GM21390 (cell line): ENCODE measurements around the gene TMEM108.

Source experiments
- ATAC-seq: cut with Tn5 transposase; IDR thresholded peaks from one replicate; pipeline ENCODE4 v1.9.1; 2021; ENCODE audit not compliant: unreplicated experiment

TMEM108 gene

DNA sequence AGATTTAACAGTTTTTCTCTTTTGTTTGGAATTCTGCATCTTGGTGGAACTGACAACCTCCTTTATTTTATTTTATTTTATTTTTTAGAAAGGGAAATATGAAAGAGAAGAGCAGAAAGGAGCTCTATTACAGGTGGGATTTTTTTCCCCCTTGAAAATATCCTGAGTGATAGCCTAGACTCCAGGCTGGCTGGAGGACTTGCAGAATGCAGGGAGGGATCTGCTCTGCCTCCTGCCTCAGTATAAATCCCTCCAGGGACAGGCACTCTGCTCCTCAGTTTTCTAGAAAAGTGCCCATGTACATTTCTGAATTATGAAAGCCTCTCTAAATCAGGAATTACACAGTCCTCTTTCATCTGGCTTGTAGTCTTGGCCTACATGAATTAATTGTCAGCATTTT, 173.7 kb downstream of the TMEM108 start:
- ATAC-seq: no peak

DNA sequence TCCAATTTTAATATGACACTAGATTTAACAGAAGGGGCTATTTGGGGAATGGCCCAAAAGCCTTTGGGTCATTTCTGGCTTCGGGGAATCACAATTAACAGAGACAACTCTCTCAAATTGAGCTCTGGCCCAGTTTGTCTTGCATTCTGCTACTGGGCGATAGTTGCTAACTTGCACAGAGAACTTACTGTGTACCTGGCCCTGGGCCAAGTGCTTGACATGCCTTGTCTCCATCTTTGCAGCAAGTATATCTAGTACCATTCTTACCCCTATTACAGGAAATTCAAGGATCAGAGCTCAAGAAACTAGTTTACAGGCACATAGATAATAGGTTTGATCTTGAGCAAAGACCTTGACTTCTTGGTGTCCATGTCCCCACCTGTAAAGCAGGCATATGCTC, 175.7 kb downstream of the TMEM108 start:
- no peak for ATAC-seq

DNA sequence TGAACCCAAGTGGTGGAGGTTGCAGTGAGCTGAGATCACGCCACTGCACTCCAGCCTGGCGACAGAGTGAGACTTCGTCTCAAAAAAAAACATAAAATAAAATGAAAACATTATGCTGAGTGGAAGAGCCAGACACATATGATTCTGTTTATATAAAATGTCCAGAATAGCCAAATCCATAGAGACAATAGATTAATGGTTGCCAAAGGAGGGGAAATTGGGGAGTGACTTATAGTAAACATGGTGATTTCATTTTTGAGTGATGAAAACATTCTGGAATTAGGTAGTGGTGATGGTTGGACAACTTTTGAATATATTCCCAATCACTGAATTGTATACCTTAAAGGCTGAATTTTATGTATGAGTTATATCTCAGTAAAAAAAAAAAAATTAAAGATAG, 189.6 kb downstream of the TMEM108 start:
- ATAC-seq: no peak

DNA sequence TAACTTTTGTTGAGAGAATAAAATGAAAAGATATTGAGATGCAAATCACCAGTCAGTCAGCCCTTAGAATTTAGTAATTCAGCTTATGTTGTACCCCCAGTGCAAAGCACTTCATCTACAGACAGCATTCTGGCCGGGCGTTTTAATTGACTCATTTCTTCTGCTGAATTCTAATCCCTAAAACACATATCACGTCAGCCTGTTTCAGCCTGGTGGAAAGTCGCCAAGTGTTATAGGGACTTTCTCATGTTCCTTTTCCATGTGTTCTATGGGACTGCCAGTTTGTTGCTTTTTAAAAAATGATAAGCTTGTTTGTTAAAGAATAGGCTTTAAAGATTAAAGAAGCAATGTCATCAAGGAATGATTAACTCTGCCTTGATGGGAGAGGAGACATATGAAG, 192.0 kb downstream of the TMEM108 start:
- ATAC-seq: no peak

DNA sequence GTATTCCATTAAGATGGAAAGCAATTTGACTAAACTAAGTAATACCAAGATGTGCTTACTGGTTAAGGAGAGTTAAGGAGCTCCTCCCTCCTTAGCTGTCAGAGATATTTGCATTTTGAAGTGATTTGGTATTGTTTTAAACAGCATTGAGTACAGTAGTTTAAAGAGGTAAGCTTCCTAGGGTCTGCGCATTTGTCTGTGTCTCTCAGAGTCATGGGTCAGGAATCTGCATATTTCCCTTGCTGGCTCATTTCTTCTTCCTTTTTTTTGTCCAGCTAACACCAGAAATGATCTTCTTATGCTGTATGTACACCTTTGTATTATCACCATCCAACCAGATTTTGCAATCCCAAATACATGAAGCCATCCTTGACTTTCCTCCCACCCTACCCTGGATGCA, 198.7 kb downstream of the TMEM108 start:
- no peak for ATAC-seq

DNA sequence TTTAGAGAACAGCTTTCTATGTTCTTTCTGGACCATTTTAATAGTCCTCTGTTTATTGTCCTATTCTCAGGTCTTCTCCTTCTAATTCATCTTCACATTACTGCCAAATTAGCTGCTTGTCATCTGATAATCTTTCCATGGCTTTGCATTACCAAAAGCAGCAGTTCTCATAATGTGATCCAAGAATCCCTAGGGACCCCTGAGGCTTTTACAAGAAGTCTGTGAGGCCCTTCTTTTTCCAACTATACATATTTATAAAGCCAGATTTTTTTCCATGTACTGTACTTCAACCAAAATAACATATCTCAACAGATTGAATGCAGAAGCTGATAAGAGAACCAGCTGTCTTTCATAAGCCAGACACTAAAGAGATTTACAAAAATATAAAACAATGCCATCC, 199.2 kb downstream of the TMEM108 start:
- ATAC-seq: no peak

DNA sequence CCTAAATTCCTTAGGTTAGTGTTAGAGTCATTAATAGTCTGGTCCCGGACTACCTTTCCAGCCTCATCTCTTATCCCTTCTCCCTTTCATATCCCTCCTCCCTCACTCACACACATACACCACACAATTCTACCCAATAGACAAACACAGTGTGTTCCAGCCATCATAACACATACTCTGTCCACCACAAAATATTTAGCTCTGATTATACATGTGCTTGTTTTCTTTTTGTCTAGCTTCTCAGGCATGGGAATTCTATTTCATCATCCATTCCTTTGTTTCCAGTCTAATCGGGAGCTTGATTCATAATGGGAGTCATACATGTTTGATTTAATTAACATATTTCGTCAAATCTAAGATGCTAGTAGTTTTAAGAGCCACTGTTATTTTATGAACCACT, 199.8 kb downstream of the TMEM108 start:
- no peak for ATAC-seq

DNA sequence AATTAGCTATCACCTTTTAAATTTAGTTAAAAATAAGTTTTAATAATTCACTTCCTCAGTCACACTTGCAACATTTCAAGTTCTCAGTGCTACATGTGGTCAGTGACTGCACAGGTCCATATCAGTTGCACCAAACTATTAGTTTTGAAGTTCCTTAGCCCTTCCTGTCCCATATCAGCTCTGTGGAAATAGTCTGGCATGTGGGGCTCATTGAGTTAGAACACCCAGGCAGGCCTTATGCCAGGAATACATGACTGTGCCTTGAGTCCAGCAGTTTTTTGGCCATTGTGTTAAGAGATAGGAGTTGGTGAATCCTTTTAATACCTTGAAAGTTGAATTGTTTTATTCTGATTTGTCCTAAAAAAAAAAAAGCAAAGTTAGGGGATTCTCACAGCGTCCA, 207.9 kb downstream of the TMEM108 start:
- ATAC-seq: no peak

DNA sequence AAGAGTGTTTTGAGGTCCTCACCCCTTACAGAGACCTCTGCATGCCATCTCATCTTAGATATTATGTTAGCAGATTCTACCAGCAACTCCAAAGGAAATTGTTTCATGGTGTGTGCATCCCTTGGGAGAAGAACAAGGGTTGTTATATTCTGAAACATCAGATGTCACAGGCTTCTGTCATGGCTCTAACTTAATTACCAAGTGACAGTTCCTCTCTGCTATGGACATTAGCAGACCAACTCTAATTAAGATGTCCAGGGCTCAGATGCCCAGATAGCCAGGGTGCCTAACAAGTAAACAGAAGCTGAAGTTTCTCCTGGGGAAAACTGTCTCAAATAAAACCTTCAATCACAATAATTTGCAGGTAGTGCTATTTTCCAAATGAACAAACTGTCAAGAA, 208.6 kb downstream of the TMEM108 start:
- no peak for ATAC-seq

DNA sequence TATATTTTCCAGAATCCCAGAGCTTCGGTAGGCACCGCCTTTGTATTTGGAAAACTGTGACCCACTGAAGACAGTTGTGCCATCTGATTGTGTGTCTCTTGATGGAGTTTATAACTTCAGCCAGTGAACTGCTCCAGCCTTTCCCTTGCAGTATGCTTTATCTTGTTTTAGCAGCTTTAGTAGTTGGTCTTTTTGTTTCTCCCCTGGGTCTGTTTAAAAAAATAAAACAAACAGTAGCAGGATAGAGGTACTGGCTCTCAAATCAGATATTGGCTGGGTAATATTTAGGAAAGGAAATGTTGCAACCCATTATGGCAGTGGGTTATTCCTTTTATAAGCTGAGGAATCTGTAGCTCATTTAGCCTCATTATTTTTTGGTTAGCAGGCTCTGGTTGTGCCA, 210.2 kb downstream of the TMEM108 start:
- ATAC-seq: no peak

DNA sequence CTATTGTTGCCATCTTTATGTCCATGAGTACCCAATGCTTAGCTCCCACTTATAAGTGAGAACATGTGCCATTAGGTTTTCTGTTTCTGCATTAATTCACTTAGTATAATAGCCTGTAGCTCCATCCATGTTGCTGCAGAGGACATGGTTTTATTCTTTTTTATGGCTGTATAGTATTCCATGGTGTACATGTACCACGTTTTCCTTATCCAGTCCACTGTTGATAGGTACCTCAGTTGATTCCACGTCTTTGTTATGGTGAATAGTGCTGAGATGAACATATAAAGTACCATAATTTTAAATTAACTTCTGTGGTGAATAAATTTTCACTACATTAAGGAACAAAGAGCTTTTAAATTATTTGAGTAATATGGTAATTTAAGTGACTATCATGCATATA, 211.3 kb downstream of the TMEM108 start:
- ATAC-seq: no peak

DNA sequence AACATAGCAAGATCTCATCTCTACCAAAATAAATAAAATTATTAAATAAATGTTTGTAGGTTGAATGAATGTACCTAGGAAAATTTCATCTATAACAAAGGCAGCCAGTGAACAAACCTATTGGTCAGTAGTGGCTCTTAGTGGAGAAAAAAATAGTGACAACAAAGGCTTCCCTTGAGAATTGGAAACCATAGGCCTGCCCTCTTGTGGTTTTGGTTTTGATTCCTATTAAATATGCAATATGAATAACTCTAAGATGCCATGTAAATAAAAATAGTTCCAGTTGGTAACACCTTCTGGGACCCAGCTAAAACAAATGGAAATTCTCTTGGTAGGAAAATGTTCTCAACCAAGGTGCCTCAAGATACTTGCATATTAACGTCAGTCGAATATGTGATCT, 216.0 kb downstream of the TMEM108 start:
- no peak for ATAC-seq

DNA sequence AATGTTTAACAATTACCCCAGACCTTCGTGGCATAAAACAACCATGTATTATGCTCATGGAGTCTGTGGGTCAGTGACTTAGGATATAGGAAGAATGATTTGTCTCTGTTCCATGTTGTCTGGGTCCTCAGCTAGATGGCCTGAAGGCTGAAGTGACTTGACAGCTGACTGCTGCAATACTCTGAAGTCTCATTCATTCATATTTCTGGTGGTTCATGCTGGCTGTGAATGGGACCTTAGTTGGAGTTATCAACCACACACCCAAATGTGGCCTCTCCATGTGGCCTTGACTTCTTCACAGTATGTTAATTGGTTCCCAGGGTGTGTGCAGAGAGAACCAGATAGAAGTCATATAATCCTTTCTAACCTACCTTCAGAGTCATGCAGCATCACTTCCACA, 216.5 kb downstream of the TMEM108 start:
- ATAC-seq: no peak

DNA sequence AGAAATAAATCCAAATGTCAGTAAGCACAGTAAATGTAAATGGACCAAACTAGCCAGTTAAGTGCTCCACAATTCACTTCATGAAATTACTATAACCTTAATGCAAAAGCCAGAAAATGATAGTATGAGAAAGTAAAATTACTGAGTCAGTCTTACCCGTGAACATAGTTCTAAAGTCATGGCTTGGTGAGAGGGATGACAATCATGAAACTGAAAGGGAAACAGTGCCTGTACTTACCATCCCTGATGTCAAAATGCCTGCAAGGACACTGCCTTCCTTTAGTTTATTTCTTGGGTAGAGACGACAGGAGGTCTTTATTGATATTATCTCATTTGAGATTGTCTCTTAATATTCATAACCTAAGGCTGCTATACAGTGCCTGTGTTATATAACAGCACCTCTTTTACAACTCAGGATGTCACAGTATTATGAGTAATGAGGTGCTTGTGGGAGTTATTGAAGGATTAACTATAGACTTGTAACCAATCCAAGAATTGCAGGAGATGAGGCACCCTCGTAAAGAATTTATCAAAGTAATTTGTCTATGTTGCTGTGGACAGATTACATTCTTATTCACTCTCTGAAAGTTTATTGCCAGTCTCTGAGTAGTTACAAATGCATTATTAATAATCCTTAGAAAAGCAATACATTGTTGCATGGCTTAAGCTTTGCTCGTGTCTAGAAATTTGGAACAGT, 218.7 kb downstream of the TMEM108 start:
- peak; percentile 87 for ATAC-seq

DNA sequence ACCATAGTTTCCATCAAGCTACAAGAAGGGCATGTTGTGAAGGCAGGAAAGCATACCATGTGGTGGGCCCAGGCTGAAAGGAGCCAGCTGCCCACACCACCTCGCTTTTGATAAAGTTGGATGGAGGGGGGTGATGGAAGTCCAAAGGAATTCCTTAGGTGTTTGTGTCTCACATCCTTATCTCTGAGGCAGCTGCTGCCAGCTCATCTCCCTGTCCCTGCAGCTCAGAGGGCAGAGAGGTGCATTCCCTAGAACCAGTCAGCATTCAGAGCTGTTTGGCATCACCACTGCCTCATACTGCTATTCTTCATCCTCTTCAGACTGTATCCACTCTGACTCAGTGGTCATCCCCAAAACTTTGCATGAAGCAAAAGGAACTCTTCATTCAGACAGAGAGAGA, 220.2 kb downstream of the TMEM108 start:
- no peak for ATAC-seq

DNA sequence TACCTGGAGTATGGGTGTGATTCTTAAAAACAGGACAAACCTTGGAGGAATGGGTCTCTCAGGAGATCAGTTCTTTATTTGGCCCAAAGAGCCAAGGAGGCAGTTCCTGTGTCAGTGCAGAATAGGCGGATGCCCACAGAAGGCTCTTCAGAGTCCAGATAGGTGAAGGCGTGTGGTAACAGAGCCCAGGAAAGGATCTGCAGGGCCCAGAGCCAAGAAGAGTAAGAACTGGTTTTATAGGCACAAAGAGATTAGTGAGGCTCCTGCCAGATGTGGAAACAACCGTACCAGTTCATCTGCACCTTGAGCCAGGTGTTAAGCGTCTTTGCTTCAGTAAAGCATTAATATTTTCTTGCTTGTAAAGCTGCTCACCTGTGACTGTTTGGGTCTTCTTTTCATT, 221.6 kb downstream of the TMEM108 start:
- ATAC-seq: no peak

DNA sequence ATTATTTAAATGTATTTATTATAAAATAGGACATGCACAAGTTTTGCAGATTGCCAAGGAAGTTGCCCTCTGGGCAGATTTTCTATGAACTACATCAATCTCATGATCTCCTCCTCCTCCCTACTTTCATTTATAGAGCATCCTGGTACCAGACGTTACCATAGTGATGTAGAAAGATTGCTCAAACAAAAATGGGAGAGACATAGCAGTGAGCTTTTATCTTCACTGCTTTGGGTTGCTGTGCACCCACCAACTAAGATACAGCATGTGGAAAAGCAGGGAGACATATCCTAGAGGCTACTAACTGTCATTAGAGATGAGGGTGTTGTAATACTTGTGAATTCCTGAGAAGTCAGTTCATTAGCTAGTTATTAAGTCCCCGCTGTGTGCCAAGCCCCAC, 224.1 kb downstream of the TMEM108 start:
- ATAC-seq: no peak

DNA sequence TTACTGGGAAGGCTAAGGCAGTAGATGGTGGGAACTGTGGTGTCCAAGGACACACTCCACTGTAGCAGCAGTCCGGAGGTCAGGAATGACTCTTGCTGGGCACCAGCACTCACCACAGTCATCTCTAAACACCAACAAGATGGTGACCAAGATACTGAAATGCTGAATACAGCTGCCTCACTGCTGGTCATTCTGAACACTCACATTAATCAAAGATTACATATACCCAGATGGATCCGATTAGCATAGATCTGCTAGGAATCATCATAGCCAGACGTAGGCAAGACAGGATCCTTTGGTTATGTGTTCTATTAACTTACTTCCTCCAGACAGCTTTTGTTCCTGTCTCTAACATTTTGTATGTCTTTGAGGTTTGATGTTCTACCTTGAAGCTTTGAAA, 226.7 kb downstream of the TMEM108 start:
- no peak for ATAC-seq

DNA sequence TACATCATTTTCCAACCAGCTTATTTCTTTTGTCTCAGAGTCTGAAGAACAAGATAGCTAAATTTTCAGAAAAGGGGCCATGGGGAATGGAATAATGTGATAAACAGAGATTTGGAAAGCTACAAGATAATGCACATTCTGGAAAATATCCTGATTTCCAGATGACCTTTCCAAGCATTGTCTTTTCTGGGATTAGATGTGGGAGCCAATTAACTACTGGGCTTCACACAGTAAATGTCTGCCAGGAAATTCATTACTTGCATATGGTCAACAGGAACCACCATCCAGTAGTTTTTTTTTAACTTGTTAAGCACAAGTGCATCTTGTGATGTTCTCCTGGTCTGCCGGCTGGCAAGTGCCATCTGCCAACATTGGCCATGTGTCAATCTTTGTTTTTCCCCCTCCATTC, 230.5 kb downstream of the TMEM108 start:
- no peak for ATAC-seq

DNA sequence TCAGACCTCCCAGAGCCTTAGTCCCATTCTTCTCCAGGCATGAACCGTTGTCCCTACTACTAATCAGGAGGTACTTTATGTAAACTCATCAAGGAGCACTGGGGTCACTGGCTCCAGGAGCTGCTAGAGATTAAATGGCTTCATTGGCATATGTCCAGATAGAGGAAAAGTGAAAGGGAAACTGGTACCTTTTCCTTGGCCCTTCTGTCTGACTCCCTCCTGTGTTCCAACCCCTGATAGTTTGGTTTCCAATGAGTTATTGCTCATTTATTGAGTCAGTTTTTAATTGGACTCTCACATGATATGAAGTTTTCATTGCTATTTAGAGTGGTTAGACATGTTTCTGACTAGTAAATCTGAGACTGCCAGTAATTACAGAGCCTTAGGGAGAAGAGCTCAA, 231.2 kb downstream of the TMEM108 start:
- ATAC-seq: no peak

DNA sequence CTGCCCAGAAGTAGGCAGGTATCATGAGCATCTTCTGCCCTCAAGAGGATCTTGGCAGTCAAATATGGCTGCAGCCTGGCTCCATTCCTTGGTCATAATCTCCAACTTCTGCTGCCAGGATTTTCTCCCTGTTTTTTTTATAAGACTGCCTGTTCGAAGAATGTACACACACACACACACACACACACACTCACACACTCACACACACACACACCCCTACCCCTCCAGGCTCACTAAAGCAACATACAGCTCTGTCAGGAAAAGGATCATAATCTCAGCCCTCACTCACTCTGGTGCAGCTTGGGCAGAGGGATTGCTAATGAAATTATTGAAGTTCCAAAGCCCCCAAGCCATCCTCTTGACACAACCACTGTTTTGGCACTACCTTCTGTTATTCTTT, 232.4 kb downstream of the TMEM108 start:
- no peak for ATAC-seq

DNA sequence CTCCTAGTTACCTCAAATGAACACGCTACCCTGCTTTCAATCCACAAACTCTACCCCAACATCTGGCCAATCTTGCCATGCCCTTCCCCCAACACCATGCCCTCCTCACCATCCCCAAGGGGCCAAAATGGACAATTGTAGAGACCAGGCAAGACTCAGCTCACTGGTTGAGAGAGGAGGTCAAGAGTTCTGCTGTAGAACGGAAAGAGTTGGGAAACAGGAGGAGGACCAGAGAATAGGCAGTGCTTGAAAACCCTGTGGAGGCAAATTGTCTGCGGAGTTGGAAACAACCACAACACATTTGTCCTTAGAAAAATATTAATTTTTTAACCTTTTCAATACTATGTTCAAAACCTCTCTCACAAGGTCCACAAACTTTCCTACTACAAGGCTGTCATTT, 232.9 kb downstream of the TMEM108 start:
- no peak for ATAC-seq

DNA sequence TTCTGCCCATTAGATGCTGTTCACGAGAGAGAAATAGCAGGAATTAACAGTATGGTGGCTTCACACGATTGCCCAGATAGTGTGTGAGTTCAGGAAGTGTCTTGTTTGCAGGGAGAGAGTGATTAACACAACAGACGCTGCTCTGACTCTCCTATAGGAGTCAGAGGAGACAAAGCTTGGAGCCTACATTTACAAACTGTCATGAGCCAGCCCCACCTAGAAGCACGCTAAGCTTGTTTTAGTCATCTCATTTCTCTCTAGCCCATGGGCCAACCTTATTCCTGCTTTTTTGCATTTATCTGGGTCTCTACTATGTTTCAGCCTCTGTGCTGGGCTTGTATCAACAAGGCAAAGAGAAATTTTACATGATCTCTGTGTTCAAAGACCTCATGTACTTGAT, 233.3 kb downstream of the TMEM108 start:
- ATAC-seq: no peak

DNA sequence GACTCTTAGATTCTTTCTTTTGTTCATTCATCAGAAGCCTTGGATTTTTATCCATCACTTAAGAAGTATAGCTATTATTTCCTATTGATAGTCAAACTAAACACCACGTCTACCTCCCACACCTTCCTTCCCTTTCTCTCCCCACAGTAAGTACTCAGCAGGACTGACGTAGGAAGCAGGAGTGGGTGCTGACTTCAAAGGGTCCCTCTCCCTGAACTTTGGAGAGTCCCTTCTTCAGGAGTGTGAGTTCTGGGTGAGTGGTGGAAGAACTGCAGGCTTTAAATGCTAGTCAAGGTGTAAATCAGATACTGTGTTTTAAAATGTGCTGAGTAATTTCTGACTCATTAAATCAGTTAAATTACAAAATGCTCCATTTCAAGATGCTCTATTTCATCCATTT, 235.2 kb downstream of the TMEM108 start:
- ATAC-seq: no peak
